Measurements from ENCODE around the gene ATCAY. TPM values are rescaled to one million over a fixed set of nuclear protein-coding genes. Genes with fewer than 3 reads are reported as not detected.
A peak's percentile ranks its signal among the peaks of the same experiment; 100 is the strongest.
"Not testable (repeated sequence)": the region's sequence is repeated elsewhere in the genome, so short reads cannot be mapped to it uniquely, and the experiment has no call there.

ATCAY gene
- total RNA-seq, 1 donor = not detected

DNA sequence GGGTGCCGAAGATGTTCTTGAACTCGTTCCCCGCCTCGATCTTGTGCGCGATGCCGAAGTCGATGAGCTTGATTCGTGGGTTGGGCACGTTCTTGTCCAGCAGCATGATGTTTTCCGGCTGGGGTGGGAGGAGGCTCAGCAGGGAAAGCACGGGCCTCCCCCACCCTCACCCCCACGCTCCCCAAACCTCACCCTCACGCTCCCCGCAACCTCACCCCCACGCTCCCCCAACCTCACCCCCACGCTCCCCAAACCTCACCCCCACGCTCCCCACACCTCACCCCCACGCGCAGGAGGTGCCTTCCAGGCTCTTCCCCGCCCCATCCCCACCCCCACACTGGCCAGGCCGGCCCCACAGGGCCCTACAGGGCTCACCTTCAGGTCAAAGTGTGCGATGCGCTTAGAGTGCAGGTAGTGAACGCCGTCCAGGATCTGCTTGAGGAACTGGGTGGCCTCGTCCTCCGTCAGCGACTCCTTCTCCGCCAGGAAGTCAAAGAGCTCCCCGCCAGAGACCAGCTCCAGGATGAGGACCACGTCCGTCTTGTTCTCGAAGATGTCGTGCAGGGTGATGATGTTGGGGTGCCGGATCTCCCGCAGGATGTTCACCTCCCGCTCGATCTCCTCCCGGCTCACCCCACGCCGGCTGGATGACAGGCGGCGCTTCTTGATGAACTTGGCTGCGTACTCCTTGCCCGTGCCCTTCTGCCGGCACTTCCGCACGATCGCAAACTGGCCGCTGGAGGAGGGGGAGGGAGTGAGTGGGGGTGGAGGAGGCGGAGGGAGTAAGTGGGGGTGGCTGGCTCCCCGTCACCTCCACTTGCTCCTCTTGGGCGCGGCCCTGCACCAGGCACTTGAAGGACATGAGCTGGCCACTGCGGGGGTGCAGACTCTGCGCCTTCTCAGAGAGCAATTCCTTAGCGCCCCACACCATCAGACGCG is 84.0 kb downstream of the ATCAY start:
- Histone ChIP-seq H3K27me3 (ENCODE audit: insufficient read depth, low read length) (no peaks in the 10 kb centered on the region), H3K9me3 (ENCODE audit: low read depth, low read length) (no peaks in the 10 kb centered on the region), H3K4me1 (ENCODE audit: insufficient read depth, low read length) (peaks cover 6% of the 10 kb centered on the region), H3K4me3 (ENCODE audit: low read length) (no peak overlapping the region)

GRCh38 chr19:3966051-3967017 is 85.8 kb downstream of the ATCAY start:
- Histone ChIP-seq H3K4me1 (ENCODE audit: insufficient read depth, low read length) (peaks cover 18% of the 10 kb centered on the region), H3K4me3 (ENCODE audit: low read length) (no peak overlapping the region), H3K27me3 (ENCODE audit: insufficient read depth, low read length) (no peaks in the 10 kb centered on the region), H3K9me3 (ENCODE audit: low read depth, low read length) (no peaks in the 10 kb centered on the region)

- H3K9me3 ChIP-seq (ENCODE audit: low read depth, low read length); H3K27me3 ChIP-seq (ENCODE audit: insufficient read depth, low read length); H3K4me3 ChIP-seq (ENCODE audit: low read length): not testable (repeated sequence)
- peaks cover 22% of the 10 kb centered on the region for H3K4me1 ChIP-seq (ENCODE audit: insufficient read depth, low read length)
Measured at GRCh38 chr19:3967983-3968382, 87.5 kb downstream of the ATCAY start.

DNA sequence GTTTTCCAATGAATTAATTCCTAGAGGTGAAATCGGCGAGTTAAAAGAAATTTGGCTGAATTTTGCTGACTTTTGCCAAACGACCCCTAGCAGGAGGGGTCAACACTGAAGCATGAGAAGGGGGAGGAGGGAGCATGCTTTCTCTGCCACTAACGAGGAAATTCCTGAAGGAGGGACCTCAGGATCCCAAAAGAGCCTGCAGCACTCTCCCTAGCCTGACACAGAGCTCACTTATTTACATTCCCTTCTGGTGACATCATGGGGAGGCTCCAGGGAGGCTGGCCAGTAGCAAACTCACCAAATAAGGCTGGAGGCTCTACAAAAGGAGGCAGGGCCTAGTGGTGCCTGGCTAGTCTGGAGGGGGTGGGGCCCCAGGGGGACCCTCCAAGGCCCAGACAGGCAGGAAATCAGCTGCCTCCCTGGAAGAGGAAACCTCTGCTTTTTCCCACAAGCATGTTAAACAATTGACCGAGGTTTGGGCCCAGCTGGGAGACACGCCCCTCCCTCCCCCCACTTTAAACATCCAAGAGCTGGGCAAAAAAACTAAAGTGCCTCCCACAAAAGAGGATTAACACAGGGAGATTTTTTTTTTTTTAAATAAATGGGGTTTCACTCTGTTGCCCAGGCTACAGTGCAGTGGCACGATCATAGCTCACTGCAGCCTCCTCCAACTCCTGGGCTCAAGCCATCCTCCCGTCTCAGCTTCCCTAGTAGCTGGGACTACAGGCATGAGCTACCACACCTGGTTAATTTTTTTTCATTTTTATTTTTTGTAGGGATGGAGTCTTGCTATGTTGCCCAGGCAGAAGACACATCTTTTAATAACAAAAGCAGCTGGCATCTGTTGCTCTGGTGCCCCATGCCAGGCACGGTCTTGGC is 88.3 kb downstream of the ATCAY start:
- H3K4me3 ChIP-seq (ENCODE audit: low read length) = no peak overlapping the region
- peaks cover 22% of the 10 kb centered on the region for H3K4me1 ChIP-seq (ENCODE audit: insufficient read depth, low read length)
- no peaks in the 10 kb centered on the region for H3K27me3 ChIP-seq (ENCODE audit: insufficient read depth, low read length)
- no peaks in the 10 kb centered on the region for H3K9me3 ChIP-seq (ENCODE audit: low read depth, low read length)

DNA sequence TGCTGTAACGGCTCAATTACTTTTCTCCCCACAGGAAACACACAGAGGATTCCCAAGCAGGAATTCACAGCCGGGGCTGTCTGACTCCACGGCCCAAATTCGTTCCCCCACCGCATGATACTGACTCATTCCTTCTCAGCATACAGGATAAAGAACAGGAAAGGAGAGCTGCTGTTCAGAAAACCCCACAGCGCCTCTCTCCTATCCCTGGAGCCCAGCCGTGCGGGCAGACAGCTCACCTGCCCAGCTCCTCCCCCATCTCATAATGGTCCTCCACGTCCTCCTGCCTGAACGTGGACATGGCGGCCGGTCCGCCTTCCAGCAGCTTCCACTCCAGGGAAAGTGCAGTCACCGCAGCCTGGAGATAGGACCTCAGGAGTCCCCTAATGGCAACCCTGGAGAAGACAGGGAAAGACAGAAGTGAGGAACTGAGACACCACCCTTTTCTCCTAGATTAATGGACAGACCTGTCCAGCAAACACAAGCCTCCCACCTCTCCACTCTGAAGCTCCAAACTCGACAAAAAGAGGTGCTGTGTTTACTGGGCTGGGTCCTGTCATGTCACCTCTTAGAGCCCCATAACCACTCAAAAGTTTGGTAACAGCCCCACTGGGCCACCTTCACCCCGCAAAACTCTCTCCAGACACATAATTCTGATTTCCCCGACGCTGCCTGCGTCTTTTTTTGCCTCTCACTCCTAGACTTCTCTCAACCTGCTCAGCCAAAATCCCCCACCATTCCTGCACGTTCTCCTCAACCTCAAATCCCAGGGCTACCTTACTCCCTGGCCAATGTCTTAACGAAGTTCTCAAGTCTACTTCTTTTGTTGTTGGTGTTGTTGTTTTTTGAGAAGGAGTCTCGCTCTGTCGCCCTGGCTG is 89.2 kb downstream of the ATCAY start:
- no peaks in the 10 kb centered on the region for H3K9me3 ChIP-seq (ENCODE audit: low read depth, low read length)
- H3K4me3 ChIP-seq (ENCODE audit: low read length) = peak overlapping the region; percentile 73
- H3K27me3 ChIP-seq (ENCODE audit: insufficient read depth, low read length) = no peaks in the 10 kb centered on the region
- H3K4me1 ChIP-seq (ENCODE audit: insufficient read depth, low read length) = peaks cover 22% of the 10 kb centered on the region

DNA sequence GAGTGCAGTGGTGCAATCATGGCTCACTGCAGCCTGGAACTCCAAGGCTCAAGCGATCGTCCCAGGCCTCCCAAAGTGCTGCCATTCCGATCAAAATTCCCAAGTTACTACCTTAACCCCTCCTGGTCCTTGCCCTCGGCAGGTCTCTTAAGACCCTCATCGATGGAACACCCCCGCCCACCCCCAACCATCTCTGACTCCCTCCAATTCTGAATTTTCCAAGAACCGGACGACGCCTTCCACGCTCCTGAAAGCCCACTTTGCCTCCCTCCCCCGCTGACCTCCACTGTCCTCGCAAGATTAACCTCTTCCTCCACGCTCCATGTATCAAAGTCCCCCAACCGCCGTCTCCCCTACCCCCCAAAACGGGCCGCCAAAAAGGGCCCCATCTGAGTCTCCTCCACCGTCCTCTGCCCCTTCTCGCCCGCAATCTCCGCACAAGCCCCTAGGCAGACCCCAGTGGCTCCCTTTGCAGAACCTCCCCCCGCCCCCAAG is 89.9 kb downstream of the ATCAY start:
- no peaks in the 10 kb centered on the region for H3K9me3 ChIP-seq (ENCODE audit: low read depth, low read length)
- H3K4me3 ChIP-seq (ENCODE audit: low read length) = peak overlapping the region; percentile 73
- H3K27me3 ChIP-seq (ENCODE audit: insufficient read depth, low read length) = no peaks in the 10 kb centered on the region
- H3K4me1 ChIP-seq (ENCODE audit: insufficient read depth, low read length) = peaks cover 22% of the 10 kb centered on the region

- Histone ChIP-seq H3K9me3 (ENCODE audit: low read depth, low read length) (no peaks in the 10 kb centered on the region), H3K4me3 (ENCODE audit: low read length) (peak within 1 kb of the TSS; percentile 73), H3K4me1 (ENCODE audit: insufficient read depth, low read length) (peaks cover 22% of the 10 kb centered on the region), H3K27me3 (ENCODE audit: insufficient read depth, low read length) (no peaks in the 10 kb centered on the region)
Measured at GRCh38 chr19:3970808-3971598, 90.5 kb downstream of the ATCAY start, which contains the start of gene DAPK3. DAPK3 (minus strand) TSS chr19:3971099; CDS start chr19:3969735, 1,364 bp downstream.

- no peak overlapping the region for H3K4me3 ChIP-seq (ENCODE audit: low read length)
Measured at GRCh38 chr19:3975144-3975543, 94.7 kb downstream of the ATCAY start.

GRCh38 chr19:3975637-3976087 is 95.2 kb downstream of the ATCAY start:
- Histone ChIP-seq H3K27me3 (ENCODE audit: insufficient read depth, low read length) (no peaks in the 10 kb centered on the region), H3K9me3 (ENCODE audit: low read depth, low read length) (no peaks in the 10 kb centered on the region), H3K4me3 (ENCODE audit: low read length) (no peak overlapping the region), H3K4me1 (ENCODE audit: insufficient read depth, low read length) (peaks cover 7% of the 10 kb centered on the region)

More at GRCh38 chr19:3975144-3975543, 94.7 kb downstream of the ATCAY start:
- Histone ChIP-seq H3K9me3 (ENCODE audit: low read depth, low read length) (no peaks in the 10 kb centered on the region), H3K27me3 (ENCODE audit: insufficient read depth, low read length) (no peaks in the 10 kb centered on the region), H3K4me1 (ENCODE audit: insufficient read depth, low read length) (peaks cover 10% of the 10 kb centered on the region)

GRCh38 chr19:3976495-3977241 is 96.2 kb downstream of the ATCAY start:
- Histone ChIP-seq H3K4me3 (ENCODE audit: low read length) (no peak overlapping the region), H3K4me1 (ENCODE audit: insufficient read depth, low read length) (peaks cover under 1% of the 10 kb centered on the region), H3K27me3 (ENCODE audit: insufficient read depth, low read length) (no peaks in the 10 kb centered on the region), H3K9me3 (ENCODE audit: low read depth, low read length) (no peaks in the 10 kb centered on the region)
